ENCODE data around the gene LYPLAL1.
"Not testable (repeated sequence)": the region's sequence is repeated elsewhere in the genome, so short reads cannot be mapped to it uniquely, and the experiment has no call there.

Gene LYPLAL1

DNA sequence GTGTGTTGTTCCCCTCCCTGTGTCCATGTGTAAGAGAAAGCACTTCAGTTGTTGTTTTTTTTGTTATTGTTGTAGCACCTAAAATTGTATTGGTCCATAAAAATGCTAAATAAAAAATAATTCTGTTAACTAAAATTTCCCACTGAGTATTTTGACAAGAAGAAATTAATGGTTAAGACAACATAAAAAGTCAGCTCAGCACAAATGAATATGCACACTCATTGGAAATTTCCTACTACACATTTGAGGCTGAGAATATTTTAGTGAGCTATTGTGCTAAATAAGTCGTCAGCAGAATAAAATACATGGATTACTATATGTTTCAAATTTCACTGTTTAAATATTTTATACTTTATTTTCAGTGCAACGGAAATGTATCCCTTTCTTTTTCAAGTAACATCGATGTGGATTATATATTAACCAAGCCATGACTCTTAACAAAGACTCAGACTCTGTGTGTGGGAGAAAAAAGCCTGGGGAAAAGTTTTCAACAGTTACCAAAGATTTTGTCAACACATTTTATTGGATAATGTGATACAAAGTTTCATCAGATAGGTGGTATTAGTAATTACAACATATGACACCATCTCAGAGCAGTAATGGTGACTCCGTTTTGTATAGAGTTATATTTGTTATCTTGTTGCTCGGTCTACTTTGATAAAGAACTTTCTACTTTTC, 63.4 kb downstream of the LYPLAL1 start:
- TF ChIP-seq, protein P1, sequence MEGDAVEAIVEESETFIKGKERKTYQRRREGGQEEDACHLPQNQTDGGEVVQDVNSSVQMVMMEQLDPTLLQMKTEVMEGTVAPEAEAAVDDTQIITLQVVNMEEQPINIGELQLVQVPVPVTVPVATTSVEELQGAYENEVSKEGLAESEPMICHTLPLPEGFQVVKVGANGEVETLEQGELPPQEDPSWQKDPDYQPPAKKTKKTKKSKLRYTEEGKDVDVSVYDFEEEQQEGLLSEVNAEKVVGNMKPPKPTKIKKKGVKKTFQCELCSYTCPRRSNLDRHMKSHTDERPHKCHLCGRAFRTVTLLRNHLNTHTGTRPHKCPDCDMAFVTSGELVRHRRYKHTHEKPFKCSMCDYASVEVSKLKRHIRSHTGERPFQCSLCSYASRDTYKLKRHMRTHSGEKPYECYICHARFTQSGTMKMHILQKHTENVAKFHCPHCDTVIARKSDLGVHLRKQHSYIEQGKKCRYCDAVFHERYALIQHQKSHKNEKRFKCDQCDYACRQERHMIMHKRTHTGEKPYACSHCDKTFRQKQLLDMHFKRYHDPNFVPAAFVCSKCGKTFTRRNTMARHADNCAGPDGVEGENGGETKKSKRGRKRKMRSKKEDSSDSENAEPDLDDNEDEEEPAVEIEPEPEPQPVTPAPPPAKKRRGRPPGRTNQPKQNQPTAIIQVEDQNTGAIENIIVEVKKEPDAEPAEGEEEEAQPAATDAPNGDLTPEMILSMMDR (IDR thresholded peaks at IDR 0.05; ENCODE audit: control insufficient read depth, extremely low read depth, insufficient read depth) = no peak
- no peak for DNase-seq (ENCODE audit: low read depth)
- no peak overlapping the region for H3K4me3 ChIP-seq (ENCODE audit: low read depth, low read length)

DNA sequence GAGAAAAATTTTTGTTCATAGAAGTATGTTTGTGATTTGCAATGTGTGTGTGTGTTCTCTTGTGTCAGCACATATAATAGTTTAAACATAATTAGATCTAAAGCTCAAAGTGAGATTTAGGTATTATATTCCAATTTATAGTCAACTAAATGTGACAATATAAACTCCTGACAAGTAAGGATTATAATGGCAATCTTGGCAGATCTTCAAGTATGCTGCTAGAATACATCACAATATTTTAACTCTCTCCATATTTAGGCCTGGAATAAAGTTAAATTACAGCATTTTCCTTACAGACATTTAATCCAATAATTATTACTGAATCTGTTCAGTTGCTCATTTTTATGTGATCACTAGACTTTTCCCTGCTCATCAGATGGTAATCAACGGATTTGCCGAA, 65.8 kb downstream of the LYPLAL1 start:
- no peak for DNase-seq (ENCODE audit: low read depth)
- TF ChIP-seq, protein P1 (IDR thresholded peaks at IDR 0.05; ENCODE audit: control insufficient read depth, extremely low read depth, insufficient read depth) = no peak
- no peak overlapping the region for H3K4me3 ChIP-seq (ENCODE audit: low read depth, low read length)

DNA sequence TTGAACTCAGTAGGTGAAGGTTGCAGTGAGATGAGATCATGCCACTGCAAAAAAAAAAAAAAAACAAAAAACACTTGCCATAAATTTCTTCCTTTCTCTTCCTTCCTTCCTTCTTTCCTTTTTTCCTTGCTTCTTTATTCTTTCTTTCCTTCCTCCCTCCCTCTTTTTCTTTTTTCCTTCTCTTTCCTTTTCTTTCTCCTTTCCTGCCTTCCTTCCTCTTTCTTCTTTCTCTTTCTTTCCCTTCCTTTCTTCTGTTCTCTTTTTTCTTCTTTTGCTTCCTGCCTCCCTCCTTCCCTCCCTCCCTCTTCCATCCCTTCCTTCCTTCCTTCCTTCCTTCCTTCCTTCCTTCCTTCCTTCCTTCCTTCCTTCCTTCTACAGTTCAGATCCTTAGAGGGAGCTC, 71.2 kb downstream of the LYPLAL1 start:
- DNase-seq (ENCODE audit: low read depth) = no peak
- H3K4me3 ChIP-seq (ENCODE audit: low read depth, low read length) = no peak overlapping the region
- TF ChIP-seq, protein P1 (IDR thresholded peaks at IDR 0.05; ENCODE audit: control insufficient read depth, extremely low read depth, insufficient read depth) = no peak

DNA sequence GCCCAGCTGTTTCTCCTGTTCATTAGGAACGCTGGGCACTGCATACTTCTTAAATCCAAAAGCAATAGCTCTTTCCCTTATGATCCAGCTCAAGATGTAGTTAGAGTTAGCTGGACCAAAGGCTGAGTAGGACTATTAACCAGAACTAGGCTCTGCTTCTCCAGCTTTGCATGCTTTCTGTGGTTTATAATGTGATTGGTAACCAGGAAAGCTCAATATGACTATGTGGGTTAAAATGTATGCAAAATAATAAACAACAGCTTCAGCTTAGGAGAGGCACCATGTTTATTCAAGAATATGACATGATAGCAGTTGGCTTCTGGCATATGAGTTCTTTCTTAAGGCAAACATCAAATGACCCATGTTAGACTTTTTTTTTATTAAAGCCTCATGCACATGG, 73.8 kb downstream of the LYPLAL1 start:
- no peak for DNase-seq (ENCODE audit: low read depth)
- no peak overlapping the region for H3K4me3 ChIP-seq (ENCODE audit: low read depth, low read length)
- TF ChIP-seq, protein P1 (IDR thresholded peaks at IDR 0.05; ENCODE audit: control insufficient read depth, extremely low read depth, insufficient read depth) = no peak

DNA sequence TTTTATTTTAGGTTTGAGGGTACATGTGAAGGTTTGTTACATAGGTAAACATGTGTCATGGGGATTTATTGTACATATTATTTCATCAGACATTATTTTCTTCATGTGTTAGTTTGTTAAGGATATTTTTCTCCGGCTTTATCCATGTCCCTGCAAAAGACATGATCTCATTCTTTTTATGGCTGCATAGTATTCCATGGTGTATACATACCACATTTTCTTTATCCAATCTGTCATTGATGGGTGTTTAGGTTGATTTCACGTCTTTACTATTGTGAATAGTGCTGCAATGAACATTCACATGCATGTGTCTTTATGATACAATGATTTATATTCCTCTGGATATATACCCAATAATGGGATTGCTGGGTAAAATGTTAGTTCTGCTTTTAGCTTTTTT, 76.8 kb downstream of the LYPLAL1 start:
- DNase-seq (ENCODE audit: low read depth); H3K4me3 ChIP-seq (ENCODE audit: low read depth, low read length): not testable (repeated sequence)

DNA sequence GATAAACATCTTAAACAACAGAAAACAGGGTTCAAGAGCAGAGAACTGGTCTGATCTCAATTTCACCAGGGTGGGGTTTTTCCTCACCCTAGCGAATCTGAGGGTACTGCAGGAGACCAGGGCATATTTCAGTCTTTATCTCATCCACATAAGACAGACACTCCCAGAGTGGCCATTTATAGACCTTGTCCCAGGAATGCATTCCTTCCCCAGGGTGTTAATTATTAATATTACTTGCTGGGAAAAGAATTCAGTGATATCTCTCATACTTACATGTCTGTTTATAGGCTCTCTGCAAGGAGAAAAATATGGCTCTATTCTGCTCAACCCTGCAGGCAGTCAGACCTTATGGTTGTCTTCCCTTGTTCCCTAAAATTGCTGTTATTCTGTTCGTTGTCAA, 84.1 kb downstream of the LYPLAL1 start:
- TF ChIP-seq, protein P1 (IDR thresholded peaks at IDR 0.05; ENCODE audit: control insufficient read depth, extremely low read depth, insufficient read depth) = no peak
- DNase-seq (ENCODE audit: low read depth) = no peak
- no peak overlapping the region for H3K4me3 ChIP-seq (ENCODE audit: low read depth, low read length)

DNA sequence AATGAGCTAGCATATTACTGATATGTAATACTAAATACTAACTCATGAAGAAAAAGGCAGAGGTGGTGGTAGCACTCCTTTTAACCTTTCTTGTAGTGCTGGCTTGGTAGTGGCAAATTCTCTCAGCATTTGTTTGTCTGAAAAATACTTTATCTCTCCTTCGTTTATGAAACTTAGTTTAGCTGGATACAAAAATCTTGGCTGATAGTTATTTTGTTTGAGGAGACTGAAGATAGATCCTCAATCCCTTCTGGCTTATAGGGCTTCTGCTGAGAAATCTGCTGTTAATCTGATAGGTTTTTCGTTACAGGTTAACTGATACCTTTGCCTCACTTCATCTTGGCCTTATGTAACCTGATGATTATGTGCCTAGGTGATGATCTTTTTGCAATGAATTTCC, 87.8 kb downstream of the LYPLAL1 start:
- no peak overlapping the region for H3K4me3 ChIP-seq (ENCODE audit: low read depth, low read length)
- no peak for DNase-seq (ENCODE audit: low read depth)
- TF ChIP-seq, protein P1 (IDR thresholded peaks at IDR 0.05; ENCODE audit: control insufficient read depth, extremely low read depth, insufficient read depth) = no peak

Data from LNCaP clone FGC (cell line).